ENCODE data around the gene CNTRL. TPM values are rescaled to one million over a fixed set of nuclear protein-coding genes. Genes with fewer than 3 reads are reported as not detected.

Gene CNTRL
- total and polyA plus RNA-seq, 4 donors = 1.6 to 8.7 (median 4.4) TPM

GRCh38 chr9:121213136-121213806 is 138.5 kb downstream of the CNTRL start:
- no peaks in the 10 kb centered on the region for H3K27me3 ChIP-seq (ENCODE audit: control insufficient read depth in 4 of 4, insufficient read depth in 4 of 4, low read length in 3 of 4)
- no peak overlapping the region for H3K9ac ChIP-seq (ENCODE audit: low read depth in 1 of 2, low read length in 2 of 2)
- TF ChIP-seq CTCF (IDR thresholded peaks at IDR 0.05; ENCODE audit: low read depth, low read length, missing input control) = peak; percentile 92
- TF ChIP-seq ATF3 (IDR thresholded peaks at IDR 0.05) = no peak
- TF ChIP-seq YY1 (IDR thresholded peaks at IDR 0.05) = no peak
- TF ChIP-seq NR2F2 (IDR thresholded peaks at IDR 0.05) = peak; percentile 24
- TF ChIP-seq RXRA (IDR thresholded peaks at IDR 0.05) = no peak
- no peak for TF ChIP-seq FOXA1 (IDR thresholded peaks at IDR 0.05)
- no peak for TF ChIP-seq EGR1 (IDR thresholded peaks at IDR 0.05; ENCODE audit: low read depth in 2 of 2)
- TF ChIP-seq RAD21 (IDR thresholded peaks at IDR 0.05) = peak; percentile 97 to 99
- no peak for TF ChIP-seq ZBTB33 (IDR thresholded peaks at IDR 0.05)
- no peak for TF ChIP-seq HNF4G (IDR thresholded peaks at IDR 0.05)
- TF ChIP-seq MAX (IDR thresholded peaks at IDR 0.05) = no peak
- peak; percentile 47 to 56 for TF ChIP-seq GABPA (IDR thresholded peaks at IDR 0.05 in 1 of 2, conservative IDR thresholded peaks at IDR 0.05 in 1 of 2)
- H3K4me1 ChIP-seq (ENCODE audit: control insufficient read depth in 4 of 4, insufficient read depth in 4 of 4, low read length in 3 of 4) = no peaks in the 10 kb centered on the region
- no peak overlapping the region for H3K27ac ChIP-seq (ENCODE audit: low read depth in 1 of 2, low read length in 2 of 2)
- peaks cover 0 to 3% (median 0%) of the 10 kb centered on the region in 4 donors for H3K36me3 ChIP-seq (ENCODE audit: control insufficient read depth in 4 of 4, insufficient read depth in 3 of 4, low read depth in 1 of 4, low read length in 3 of 4)
- no peaks in the 10 kb centered on the region for H3K9me3 ChIP-seq (ENCODE audit: control insufficient read depth in 4 of 4, low read length in 3 of 4)
- WGBS = 25% methylated on average over 9 of the region's 9 CpGs
- H3K4me3 ChIP-seq (ENCODE audit: low read depth in 1 of 3, low read length in 3 of 3) = no peak overlapping the region
- peak; percentile 83 for DNase-seq (ENCODE audit: low spot score)

- TF ChIP-seq ATF3 (IDR thresholded peaks at IDR 0.05) (no peak), CTCF (IDR thresholded peaks at IDR 0.05; ENCODE audit: low read depth, low read length, missing input control) (no peak), HNF4G (IDR thresholded peaks at IDR 0.05) (no peak), SP1 (IDR thresholded peaks at IDR 0.05) (no peak)
- H3K9ac ChIP-seq (ENCODE audit: low read depth in 1 of 2, low read length in 2 of 2) = no peak overlapping the region
- 95% methylated on average over 2 of the region's 2 CpGs for WGBS
These were observed 139.2 kb downstream of the CNTRL start for GRCh38 chr9:121214005-121214404.

More at GRCh38 chr9:121214005-121214404, 139.2 kb downstream of the CNTRL start:
- Histone ChIP-seq H3K27ac (ENCODE audit: low read depth in 1 of 2, low read length in 2 of 2) (no peak overlapping the region), H3K4me1 (ENCODE audit: control insufficient read depth in 4 of 4, insufficient read depth in 4 of 4, low read length in 3 of 4) (no peaks in the 10 kb centered on the region), H3K4me3 (ENCODE audit: low read depth in 1 of 3, low read length in 3 of 3) (no peak overlapping the region), H3K36me3 (ENCODE audit: control insufficient read depth in 4 of 4, insufficient read depth in 3 of 4, low read depth in 1 of 4, low read length in 3 of 4) (peaks cover 0 to 3% (median 0%) of the 10 kb centered on the region in 4 donors), H3K9me3 (ENCODE audit: control insufficient read depth in 4 of 4, low read length in 3 of 4) (no peaks in the 10 kb centered on the region), H3K27me3 (ENCODE audit: control insufficient read depth in 4 of 4, insufficient read depth in 4 of 4, low read length in 3 of 4) (no peaks in the 10 kb centered on the region)
- DNase-seq (ENCODE audit: low spot score) = no peak

Data from liver (tissue), 9 donors.